Measurements from ENCODE around the gene TRERF1.

DNA sequence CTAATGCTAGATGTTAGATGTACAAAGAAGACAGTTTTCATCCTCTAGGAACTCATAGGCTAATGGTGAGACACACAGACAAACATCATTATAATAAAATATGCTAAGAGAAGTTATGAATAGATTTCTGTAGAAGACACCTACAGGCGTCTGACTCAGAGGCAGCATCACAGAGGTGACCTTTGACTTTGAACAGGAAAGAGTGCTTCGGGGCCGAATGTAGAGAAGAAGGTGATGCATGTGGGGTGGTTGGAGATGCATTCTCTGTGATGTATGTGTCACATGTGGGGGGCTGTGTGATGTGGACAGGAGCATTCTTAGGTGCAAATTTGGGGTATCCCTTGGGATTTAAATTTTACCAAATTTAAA, 271.8 kb downstream of the TRERF1 start:
- TF ChIP-seq POLR2A (IDR thresholded peaks at IDR 0.05) (no peak), POLR2AphosphoS5 (IDR thresholded peaks at IDR 0.05) (no peak)
- TF ChIP-seq, protein P1, sequence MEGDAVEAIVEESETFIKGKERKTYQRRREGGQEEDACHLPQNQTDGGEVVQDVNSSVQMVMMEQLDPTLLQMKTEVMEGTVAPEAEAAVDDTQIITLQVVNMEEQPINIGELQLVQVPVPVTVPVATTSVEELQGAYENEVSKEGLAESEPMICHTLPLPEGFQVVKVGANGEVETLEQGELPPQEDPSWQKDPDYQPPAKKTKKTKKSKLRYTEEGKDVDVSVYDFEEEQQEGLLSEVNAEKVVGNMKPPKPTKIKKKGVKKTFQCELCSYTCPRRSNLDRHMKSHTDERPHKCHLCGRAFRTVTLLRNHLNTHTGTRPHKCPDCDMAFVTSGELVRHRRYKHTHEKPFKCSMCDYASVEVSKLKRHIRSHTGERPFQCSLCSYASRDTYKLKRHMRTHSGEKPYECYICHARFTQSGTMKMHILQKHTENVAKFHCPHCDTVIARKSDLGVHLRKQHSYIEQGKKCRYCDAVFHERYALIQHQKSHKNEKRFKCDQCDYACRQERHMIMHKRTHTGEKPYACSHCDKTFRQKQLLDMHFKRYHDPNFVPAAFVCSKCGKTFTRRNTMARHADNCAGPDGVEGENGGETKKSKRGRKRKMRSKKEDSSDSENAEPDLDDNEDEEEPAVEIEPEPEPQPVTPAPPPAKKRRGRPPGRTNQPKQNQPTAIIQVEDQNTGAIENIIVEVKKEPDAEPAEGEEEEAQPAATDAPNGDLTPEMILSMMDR (IDR thresholded peaks at IDR 0.05), result no peak

Data from upper lobe of left lung (tissue), 4 donors.